Left lung (tissue), 10 donors: ENCODE results near the gene AFG1L. TPM values are rescaled to one million over a fixed set of nuclear protein-coding genes. Genes with fewer than 3 reads are reported as not detected.

Source experiments
- ATAC-seq: fragments of 200-7000 bp; cut with Tn5 transposase; one replicate; pipeline ENCODE4 v1.9.1; 2020; ENCODE audit warnings: moderate library complexity
- DNase-seq, 4 donors: peaks; one replicate each; pipeline ENCODE4 v3.0.0-alpha.2; 2013 to 2020
- H3K27ac ChIP-seq, 2 donors: fragments of 200-600 bp; sonication (generic) in 1 of 2; one replicate each; pipeline versions ENCODE4 v1.5.0 to v1.8.0; 2020 to 2021
- H3K27me3 ChIP-seq, 2 donors: fragments of 200-600 bp; sonication (generic) in 1 of 2; one replicate each; pipeline versions ENCODE4 v1.5.0 to v1.8.0; 2020 to 2021
- H3K36me3 ChIP-seq, 2 donors: fragments of 200-600 bp; sonication (generic) in 1 of 2; one replicate each; pipeline versions ENCODE4 v1.5.0 to v1.8.0; 2020 to 2021
- H3K4me1 ChIP-seq, 2 donors: fragments of 200-600 bp; one replicate each; pipeline ENCODE4 v1.8.0; 2021
- H3K4me3 ChIP-seq, 2 donors: fragments of 200-600 bp; sonication (generic) in 1 of 2; one replicate each; pipeline versions ENCODE4 v1.5.0 to v1.8.0; 2020 to 2021; ENCODE audit warnings: mild to moderate bottlenecking in 1 of 2
- H3K9me3 ChIP-seq, 2 donors: fragments of 200-600 bp; sonication (generic) in 1 of 2; one replicate each; pipeline versions ENCODE4 v1.5.0 to v1.8.0; 2020 to 2021
- intact Hi-C, 2 donors: fragments of 100-400 bp; cut with DNase I; formaldehyde crosslinking; loops; one replicate each; pipeline versions ENCODE4 v1.11.2 to v1.14.2; 2022
- polyA plus RNA-seq, 6 donors: library from polyadenylated mRNA; unstranded; fragments of 120-200 nt; gene quantifications; one replicate each; pipeline ENCODE4 v1.2.1, GENCODE V29; 2013; ENCODE audit not compliant: insufficient read length in 6 of 6
- total RNA-seq, 2 donors: library from RNA; stranded (reverse); fragmentation: NEBNext Ultra II Directional; extraction: Animal tissue kit (Norgen Biotek cat#: 25700); gene quantifications; one replicate each; pipeline ENCODE4 v1.2.1, GENCODE V29; 2021
- TF ChIP-seq, protein P1 (sequence below), 2 donors: fragments of 200-600 bp; sonication (generic) in 1 of 2; IDR thresholded peaks; one replicate each; pipeline versions ENCODE4 v1.5.0 to v1.8.0; 2021; ENCODE audit warnings: antibody characterized with exemption in 2 of 2
- donor health status: DM: no; HTN: yes; CAD: no.
- donor health status: DM: no; HTN: no; CAD: no.

Gene AFG1L
- total and polyA plus RNA-seq, 8 donors, result 5.8 to 10.2 (median 7.7) TPM

DNA sequence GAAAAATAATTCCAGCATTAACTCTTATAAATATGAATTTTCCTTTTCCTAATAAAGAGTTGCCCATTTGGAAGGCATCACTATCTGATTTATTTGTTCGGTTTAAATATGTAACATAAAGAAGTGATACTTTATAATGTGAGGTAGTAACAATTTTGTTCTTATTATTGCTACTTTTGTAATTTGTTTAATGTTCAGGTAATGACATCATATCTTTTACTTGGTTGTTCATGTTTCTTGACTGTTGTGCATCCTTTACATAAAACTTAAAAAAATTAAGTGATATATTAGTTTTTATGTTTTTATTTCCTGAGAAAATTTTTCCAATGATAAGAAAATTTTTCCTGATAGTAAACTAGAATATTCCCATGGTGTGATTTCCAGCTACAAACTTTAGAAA lies 124.6 kb downstream of the AFG1L start:
- Histone ChIP-seq H3K27me3 (no peaks in the 10 kb centered on the region), H3K4me3 (no peak overlapping the region), H3K36me3 (no peaks in the 10 kb centered on the region), H3K4me1 (no peaks in the 10 kb centered on the region), H3K9me3 (no peaks in the 10 kb centered on the region), H3K27ac (no peak overlapping the region)
- TF ChIP-seq, protein P1, sequence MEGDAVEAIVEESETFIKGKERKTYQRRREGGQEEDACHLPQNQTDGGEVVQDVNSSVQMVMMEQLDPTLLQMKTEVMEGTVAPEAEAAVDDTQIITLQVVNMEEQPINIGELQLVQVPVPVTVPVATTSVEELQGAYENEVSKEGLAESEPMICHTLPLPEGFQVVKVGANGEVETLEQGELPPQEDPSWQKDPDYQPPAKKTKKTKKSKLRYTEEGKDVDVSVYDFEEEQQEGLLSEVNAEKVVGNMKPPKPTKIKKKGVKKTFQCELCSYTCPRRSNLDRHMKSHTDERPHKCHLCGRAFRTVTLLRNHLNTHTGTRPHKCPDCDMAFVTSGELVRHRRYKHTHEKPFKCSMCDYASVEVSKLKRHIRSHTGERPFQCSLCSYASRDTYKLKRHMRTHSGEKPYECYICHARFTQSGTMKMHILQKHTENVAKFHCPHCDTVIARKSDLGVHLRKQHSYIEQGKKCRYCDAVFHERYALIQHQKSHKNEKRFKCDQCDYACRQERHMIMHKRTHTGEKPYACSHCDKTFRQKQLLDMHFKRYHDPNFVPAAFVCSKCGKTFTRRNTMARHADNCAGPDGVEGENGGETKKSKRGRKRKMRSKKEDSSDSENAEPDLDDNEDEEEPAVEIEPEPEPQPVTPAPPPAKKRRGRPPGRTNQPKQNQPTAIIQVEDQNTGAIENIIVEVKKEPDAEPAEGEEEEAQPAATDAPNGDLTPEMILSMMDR (IDR thresholded peaks at IDR 0.05), result no peak
- intact Hi-C loops, result no loop called here
- DNase-seq, result no peak
- ATAC-seq, result no peak

DNA sequence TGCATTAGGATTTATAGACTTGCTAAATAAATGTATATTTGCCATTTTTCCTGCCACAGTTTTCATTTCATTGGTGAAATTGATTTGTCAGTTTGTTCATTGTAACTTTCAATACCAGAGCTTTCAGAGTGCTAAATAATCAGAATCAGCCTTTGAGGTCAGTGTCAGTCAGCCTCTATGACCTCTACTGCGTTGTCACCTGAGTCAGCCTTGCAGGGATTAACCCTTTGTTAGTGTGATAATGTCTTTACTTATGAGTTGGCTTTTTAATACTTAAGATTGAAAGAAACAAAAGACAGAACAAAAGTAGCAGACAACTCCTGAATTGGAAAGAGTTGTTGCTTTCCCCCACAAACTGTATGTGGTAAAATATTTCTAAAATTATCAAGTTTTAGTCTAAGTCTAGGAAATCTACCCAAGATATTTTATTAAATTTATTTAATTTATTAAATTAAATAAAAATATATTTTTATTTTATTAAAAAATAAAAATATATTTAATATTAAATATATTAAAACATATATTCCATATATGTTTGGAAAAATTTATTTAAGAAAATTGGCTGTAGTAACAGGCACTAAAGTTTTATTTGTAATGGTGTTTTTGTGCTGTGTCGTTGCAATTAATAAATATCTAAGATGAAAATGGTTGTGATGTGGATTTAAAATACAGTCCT lies 125.2 kb downstream of the AFG1L start:
- Histone ChIP-seq H3K4me3 (no peak overlapping the region), H3K4me1 (no peaks in the 10 kb centered on the region), H3K27me3 (no peaks in the 10 kb centered on the region), H3K36me3 (no peaks in the 10 kb centered on the region), H3K27ac (no peak overlapping the region), H3K9me3 (no peaks in the 10 kb centered on the region)
- DNase-seq (no peak), ATAC-seq (no peak)
- intact Hi-C loops, result no loop called here
- TF ChIP-seq, protein P1 (IDR thresholded peaks at IDR 0.05), result no peak

DNA sequence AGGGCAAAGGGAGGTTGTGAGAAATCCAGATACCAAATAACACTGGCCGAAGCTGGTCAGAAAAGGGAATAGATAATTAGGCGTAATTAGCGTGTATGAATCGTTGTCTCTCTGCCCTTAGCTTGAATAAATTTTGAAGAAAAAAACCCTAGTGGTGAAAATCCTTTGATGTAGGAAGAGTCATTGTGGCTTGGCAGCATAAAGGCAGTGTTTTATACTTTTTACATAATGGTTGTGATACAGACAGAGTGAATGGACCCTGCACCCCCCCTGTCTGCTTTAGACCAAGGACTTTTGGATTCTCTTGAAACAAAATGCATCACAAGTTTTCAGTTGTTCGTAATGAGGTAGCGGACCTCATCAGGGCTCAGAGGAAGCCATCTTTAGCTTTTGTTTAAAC lies 126.5 kb downstream of the AFG1L start:
- Histone ChIP-seq H3K4me3 (no peak overlapping the region), H3K27me3 (no peaks in the 10 kb centered on the region), H3K9me3 (no peaks in the 10 kb centered on the region), H3K27ac (no peak overlapping the region), H3K36me3 (no peaks in the 10 kb centered on the region), H3K4me1 (no peaks in the 10 kb centered on the region)
- ATAC-seq (no peak), DNase-seq (no peak)
- intact Hi-C loops, result no loop called here
- TF ChIP-seq, protein P1 (IDR thresholded peaks at IDR 0.05), result no peak

DNA sequence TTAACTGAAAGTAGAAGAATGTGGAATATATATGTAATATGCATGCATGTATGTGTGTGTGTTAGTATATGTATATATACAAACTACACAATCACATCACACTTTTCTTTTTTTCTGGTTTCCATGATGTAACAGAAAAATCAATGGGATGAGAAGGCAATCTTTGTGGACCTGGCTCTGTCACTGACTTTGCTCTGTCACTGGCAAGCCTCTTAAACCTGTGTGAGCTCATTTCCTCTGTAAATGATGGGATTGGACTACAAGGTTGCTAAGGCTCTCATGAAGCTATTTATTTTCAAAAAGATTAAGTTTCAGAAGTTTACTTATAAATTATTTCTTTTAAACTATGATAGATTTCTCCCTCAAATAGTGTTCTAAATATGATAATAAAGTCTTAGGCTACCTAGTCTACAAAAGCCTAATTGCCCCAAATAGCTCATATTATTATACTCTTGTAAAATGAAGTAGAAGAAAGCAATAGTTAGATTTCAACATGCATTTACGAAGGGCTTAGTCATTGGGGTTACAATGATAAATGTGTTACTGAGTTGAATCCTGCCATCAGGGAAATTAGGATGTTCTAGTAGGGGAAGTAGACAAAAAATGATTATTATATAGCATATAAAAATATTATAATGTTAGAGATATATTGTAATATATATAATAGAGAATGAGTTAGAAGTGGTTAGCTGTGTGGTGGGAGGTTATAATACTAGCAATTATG lies 129.3 kb downstream of the AFG1L start:
- ATAC-seq (no peak), DNase-seq (no peak)
- H3K36me3 ChIP-seq, result no peaks in the 10 kb centered on the region
- intact Hi-C loops, result no loop called here
- H3K27ac ChIP-seq, result no peak overlapping the region
- H3K27me3 ChIP-seq, result no peaks in the 10 kb centered on the region
- no peak overlapping the region for H3K4me3 ChIP-seq
- no peaks in the 10 kb centered on the region for H3K4me1 ChIP-seq
- TF ChIP-seq, protein P1 (IDR thresholded peaks at IDR 0.05), result no peak
- no peaks in the 10 kb centered on the region for H3K9me3 ChIP-seq

DNA sequence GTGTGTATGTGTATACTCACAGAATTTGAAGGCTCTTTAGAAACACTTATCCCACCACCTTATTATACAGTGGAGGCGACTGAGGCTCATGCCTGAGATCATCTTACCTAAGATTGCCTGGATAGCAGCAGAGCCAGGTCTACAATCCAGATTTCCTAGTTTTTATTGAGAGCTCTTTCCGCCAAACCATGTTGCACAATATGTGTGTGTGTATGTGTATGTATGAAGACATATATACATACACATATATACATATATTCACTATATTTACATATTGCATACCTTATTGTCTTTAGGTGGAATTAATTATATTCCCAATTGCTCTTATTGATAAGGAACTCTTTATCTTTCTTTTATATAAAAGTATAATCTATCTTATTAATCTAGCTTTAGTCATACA lies 130.6 kb downstream of the AFG1L start:
- ATAC-seq (no peak), DNase-seq (no peak)
- TF ChIP-seq, protein P1 (IDR thresholded peaks at IDR 0.05), result no peak
- intact Hi-C loops, result no loop called here
- no peaks in the 10 kb centered on the region for H3K27me3 ChIP-seq
- no peaks in the 10 kb centered on the region for H3K4me1 ChIP-seq
- H3K4me3 ChIP-seq, result no peak overlapping the region
- no peak overlapping the region for H3K27ac ChIP-seq
- H3K36me3 ChIP-seq, result no peaks in the 10 kb centered on the region
- peaks cover 0 to 3% of the 10 kb centered on the region in 2 donors for H3K9me3 ChIP-seq
